ENCODE data around the gene UACA. TPM values are rescaled to one million over a fixed set of nuclear protein-coding genes. Genes with fewer than 3 reads are reported as not detected.

The UACA gene
- total and polyA plus RNA-seq, 2 donors (not counting 3 experiments of a cell fraction or from before 2014, with no cell fraction given): 167 to 292 TPM

DNA sequence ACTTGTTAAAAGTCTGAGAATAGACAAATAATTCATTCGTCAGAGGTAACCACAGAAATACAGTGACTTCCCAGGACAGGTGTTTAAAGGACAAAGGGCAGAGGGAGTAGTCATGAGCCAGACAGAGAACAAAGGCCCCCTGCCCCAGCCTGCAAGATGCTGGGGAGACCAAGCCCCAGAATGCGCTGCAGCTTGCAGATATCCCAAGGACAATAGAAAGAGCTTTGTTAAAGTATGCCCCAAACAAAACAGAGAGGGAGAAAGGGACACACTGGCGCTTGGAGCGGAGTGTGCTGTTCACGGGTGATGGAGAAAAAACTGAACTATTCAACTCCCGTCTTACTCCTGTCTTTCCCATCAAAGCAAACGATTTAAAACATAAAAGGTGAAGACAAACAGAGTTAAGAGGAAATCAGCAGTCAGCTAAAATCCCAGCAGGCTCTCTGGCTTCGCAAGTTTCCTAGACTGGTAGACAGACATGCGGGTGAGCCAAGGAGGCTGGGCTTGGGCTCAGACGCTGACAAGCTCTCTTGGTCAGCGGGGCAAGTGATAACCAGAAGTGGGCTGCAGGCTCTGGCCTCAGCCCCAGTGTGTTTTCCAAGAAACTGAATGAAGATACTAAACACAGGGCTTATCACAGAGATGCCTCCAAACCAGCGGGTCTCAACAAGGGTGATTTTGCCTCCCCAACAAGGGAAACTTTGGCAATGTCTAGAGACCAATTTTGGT lies 130.1 kb downstream of the UACA start:
- H4K20me1 ChIP-seq (replicated peaks; ENCODE audit: control insufficient read depth, extremely low read depth, insufficient read depth, low read length): no peaks in the 10 kb centered on the region
- H3K9me1 ChIP-seq (replicated peaks; ENCODE audit: control insufficient read depth, extremely low read depth, insufficient read depth, low read length): no peaks in the 10 kb centered on the region
- POLR2A ChIA-PET: no interaction called here
- TF ChIP-seq JUN (IDR thresholded peaks at IDR 0.05; ENCODE audit: borderline replicate concordance, insufficient read depth, insufficient read length, low read depth) (no peak), FOS (IDR thresholded peaks at IDR 0.05; ENCODE audit: borderline replicate concordance, insufficient read depth, low read length) (no peak), GATA2 (IDR thresholded peaks at IDR 0.05; ENCODE audit: insufficient read depth, insufficient read length, low read depth, low read length) (no peak), MYC (IDR thresholded peaks at IDR 0.05; ENCODE audit: low read depth, low read length) (no peak), POLR2AphosphoS5 (IDR thresholded peaks at IDR 0.05; ENCODE audit: insufficient read depth, low read depth, low read length) (no peak), EZH2 (IDR thresholded peaks at IDR 0.05; ENCODE audit: borderline replicate concordance, low read depth, low read length, severe bottlenecking) (no peak), POLR2A (IDR thresholded peaks at IDR 0.05; ENCODE audit: low read depth, low read length) (no peak)
- TF ChIP-seq, protein P1, sequence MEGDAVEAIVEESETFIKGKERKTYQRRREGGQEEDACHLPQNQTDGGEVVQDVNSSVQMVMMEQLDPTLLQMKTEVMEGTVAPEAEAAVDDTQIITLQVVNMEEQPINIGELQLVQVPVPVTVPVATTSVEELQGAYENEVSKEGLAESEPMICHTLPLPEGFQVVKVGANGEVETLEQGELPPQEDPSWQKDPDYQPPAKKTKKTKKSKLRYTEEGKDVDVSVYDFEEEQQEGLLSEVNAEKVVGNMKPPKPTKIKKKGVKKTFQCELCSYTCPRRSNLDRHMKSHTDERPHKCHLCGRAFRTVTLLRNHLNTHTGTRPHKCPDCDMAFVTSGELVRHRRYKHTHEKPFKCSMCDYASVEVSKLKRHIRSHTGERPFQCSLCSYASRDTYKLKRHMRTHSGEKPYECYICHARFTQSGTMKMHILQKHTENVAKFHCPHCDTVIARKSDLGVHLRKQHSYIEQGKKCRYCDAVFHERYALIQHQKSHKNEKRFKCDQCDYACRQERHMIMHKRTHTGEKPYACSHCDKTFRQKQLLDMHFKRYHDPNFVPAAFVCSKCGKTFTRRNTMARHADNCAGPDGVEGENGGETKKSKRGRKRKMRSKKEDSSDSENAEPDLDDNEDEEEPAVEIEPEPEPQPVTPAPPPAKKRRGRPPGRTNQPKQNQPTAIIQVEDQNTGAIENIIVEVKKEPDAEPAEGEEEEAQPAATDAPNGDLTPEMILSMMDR (IDR thresholded peaks at IDR 0.05; ENCODE audit: extremely low read depth in 1 of 2, insufficient read depth in 1 of 2, low read depth in 1 of 2, low read length in 2 of 2): no peak
- TF ChIP-seq, protein P2, sequence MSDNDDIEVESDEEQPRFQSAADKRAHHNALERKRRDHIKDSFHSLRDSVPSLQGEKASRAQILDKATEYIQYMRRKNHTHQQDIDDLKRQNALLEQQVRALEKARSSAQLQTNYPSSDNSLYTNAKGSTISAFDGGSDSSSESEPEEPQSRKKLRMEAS (IDR thresholded peaks at IDR 0.05; ENCODE audit: insufficient read depth, insufficient read length): no peak
- intact Hi-C loops (cut with micrococcal nuclease): no loop called here
- CTCF ChIA-PET: interaction anchor here (0.7 to 1.4 kb wide), 2 partner anchors 28 to 64 kb away, joined by 3 to 6 read pairs; no protein-coding TSS in a partner anchor
- H3K9me3 ChIP-seq (replicated peaks; ENCODE audit: control insufficient read depth, insufficient read depth, low read length): no peaks in the 10 kb centered on the region
- H3K36me3 ChIP-seq (ENCODE audit: control insufficient read depth in 2 of 2, extremely low read depth in 1 of 2, insufficient read depth in 2 of 2, low read length in 2 of 2): no peaks in the 10 kb centered on the region
- H3K4me1 ChIP-seq (ENCODE audit: control insufficient read depth, extremely low read depth, insufficient read depth, low read length): no peaks in the 10 kb centered on the region
- dilution Hi-C loops (cut with MboI; ENCODE audit: extremely low pct_ligation_motif_present, low sequenced_read_pairs): no loop called here
- H3K27ac ChIP-seq (ENCODE audit: insufficient read depth, low read depth, low read length): no peak overlapping the region
- DNase-seq (ENCODE audit: low read depth, low spot score): no peak
- BruUV-seq (replicated peaks): no TSS peak
- H3K79me2 ChIP-seq (ENCODE audit: control insufficient read depth, insufficient read depth, low read length): no peaks in the 10 kb centered on the region
- no peak overlapping the region for H3K9ac ChIP-seq (replicated peaks; ENCODE audit: extremely low read depth, insufficient read depth, low read length)
- H3K27me3 ChIP-seq (ENCODE audit: control insufficient read depth in 2 of 2, insufficient read depth in 2 of 2, low read length in 2 of 2): peaks cover 2 to 5% of the 10 kb centered on the region in 2 experiments
- H3K4me3 ChIP-seq (replicated peaks in 1 of 3; ENCODE audit: insufficient read depth in 1 of 3, low read depth in 1 of 3, low read length in 3 of 3): no peak overlapping the region
- no peak overlapping the region for H2AFZ ChIP-seq (ENCODE audit: low read depth, low read length)
- H3K4me2 ChIP-seq (ENCODE audit: insufficient read depth, low read length): no peak overlapping the region
- FAIRE-seq: no peak
